ENCODE measurements around the gene OR2T6. TPM values are rescaled to one million over a fixed set of nuclear protein-coding genes. Genes with fewer than 3 reads are reported as not detected.

The OR2T6 gene, protein sequence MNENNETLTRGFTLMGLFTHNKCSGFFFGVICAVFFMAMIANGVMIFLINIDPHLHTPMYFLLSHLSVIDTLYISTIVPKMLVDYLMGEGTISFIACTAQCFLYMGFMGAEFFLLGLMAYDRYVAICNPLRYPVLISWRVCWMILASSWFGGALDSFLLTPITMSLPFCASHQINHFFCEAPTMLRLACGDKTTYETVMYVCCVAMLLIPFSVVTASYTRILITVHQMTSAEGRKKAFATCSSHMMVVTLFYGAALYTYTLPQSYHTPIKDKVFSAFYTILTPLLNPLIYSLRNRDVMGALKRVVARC
- not detected in 2 replicates for total RNA-seq

GRCh38 chr1:248375446-248375845 is at the start of gene OR2T6:
TSS of gene OR2T6 (plus strand) at chr1:248375746. CDS start at chr1:248387609, 11,863 bp downstream.
- H3K4me3 ChIP-seq (ENCODE audit: low read depth, low read length): no peak within 1 kb of the TSS
- DNase-seq (ENCODE audit: low read depth): no peak
- no peak for TF ChIP-seq CTCF (IDR thresholded peaks at IDR 0.05; ENCODE audit: insufficient read depth, low read length, poor library complexity, severe bottlenecking)
- H3K27me3 ChIP-seq (ENCODE audit: control insufficient read depth, insufficient read depth, low read length): no peaks in the 10 kb centered on the region
- no peaks in the 10 kb centered on the region for H3K36me3 ChIP-seq (ENCODE audit: control insufficient read depth, insufficient read depth, low read length)

DNA sequence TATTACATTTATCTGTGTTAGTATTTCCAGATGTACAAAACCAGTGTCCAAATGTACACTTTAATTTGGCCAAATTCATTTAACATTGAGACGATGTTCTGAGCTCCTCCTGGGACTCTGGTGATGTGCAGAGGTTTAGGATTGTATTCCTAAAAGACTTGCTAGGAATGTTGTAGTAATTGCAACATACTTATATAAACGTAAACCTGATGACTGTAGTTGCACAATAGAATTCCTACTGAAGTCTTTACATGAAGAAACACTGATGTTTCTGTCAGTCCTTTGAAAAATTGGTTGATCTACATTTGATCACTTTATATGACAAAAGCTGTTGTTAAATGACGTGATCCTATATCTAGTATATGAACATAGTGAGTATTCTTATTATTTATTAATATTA is 32.1 kb upstream of the OR2T6 start:
- no peak for TF ChIP-seq CTCF (IDR thresholded peaks at IDR 0.05; ENCODE audit: insufficient read depth, low read length, poor library complexity, severe bottlenecking)
- H3K27me3 ChIP-seq (ENCODE audit: control insufficient read depth, insufficient read depth, low read length): no peaks in the 10 kb centered on the region
- no peaks in the 10 kb centered on the region for H3K36me3 ChIP-seq (ENCODE audit: control insufficient read depth, insufficient read depth, low read length)
- no peak for DNase-seq (ENCODE audit: low read depth)
- H3K4me3 ChIP-seq (ENCODE audit: low read depth, low read length): no peak overlapping the region

GRCh38 chr1:248348475-248348874 is 27.1 kb upstream of the OR2T6 start, which contains the start of gene OR14C36:
TSS of gene OR14C36 (plus strand) at chr1:248348775. CDS start at chr1:248348775, 0 bp downstream.
- Histone ChIP-seq H3K4me3 (ENCODE audit: low read depth, low read length) (no peak within 1 kb of the TSS), H3K27me3 (ENCODE audit: control insufficient read depth, insufficient read depth, low read length) (no peaks in the 10 kb centered on the region), H3K36me3 (ENCODE audit: control insufficient read depth, insufficient read depth, low read length) (no peaks in the 10 kb centered on the region)
- DNase-seq (ENCODE audit: low read depth): no peak
- no peak for TF ChIP-seq CTCF (IDR thresholded peaks at IDR 0.05; ENCODE audit: insufficient read depth, low read length, poor library complexity, severe bottlenecking)

GRCh38 chr1:248359415-248359814 is 16.1 kb upstream of the OR2T6 start:
- Histone ChIP-seq H3K4me3 (ENCODE audit: low read depth, low read length) (no peak overlapping the region), H3K36me3 (ENCODE audit: control insufficient read depth, insufficient read depth, low read length) (no peaks in the 10 kb centered on the region), H3K27me3 (ENCODE audit: control insufficient read depth, insufficient read depth, low read length) (no peaks in the 10 kb centered on the region)
- DNase-seq (ENCODE audit: low read depth): no peak
- TF ChIP-seq CTCF (IDR thresholded peaks at IDR 0.05; ENCODE audit: insufficient read depth, low read length, poor library complexity, severe bottlenecking): no peak

DNA sequence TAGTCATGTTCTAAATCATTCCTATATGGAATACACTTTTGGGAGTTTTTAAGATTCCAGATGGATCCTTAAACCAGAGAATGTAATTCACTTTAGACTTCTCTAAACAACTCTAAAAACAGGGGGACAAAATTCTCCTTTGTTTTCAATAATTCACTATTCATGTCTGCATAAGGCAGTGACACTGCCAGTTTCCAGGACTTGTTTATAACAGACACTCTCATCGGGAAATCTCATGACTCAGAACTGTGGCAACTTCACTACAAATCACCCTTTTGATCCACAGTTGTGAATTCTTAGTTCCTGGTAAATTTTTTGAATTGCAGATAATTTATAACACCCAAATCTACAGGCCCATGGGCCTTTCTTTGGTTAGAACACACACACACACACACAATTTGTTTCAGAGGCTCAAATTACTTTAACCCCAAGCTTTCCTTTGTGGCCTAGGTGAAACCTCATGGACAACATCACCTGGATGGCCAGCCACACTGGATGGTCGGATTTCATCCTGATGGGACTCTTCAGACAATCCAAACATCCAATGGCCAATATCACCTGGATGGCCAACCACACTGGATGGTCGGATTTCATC is 14.3 kb upstream of the OR2T6 start, which contains the start of gene OR2T4:
Gene OR2T4 (plus strand): TSS at position 545 of the 595 bp plus-strand sequence. CDS start 0 bp downstream, at position 545.
- TF ChIP-seq CTCF (IDR thresholded peaks at IDR 0.05; ENCODE audit: insufficient read depth, low read length, poor library complexity, severe bottlenecking): no peak
- no peaks in the 10 kb centered on the region for H3K36me3 ChIP-seq (ENCODE audit: control insufficient read depth, insufficient read depth, low read length)
- no peak for DNase-seq (ENCODE audit: low read depth)
- H3K4me3 ChIP-seq (ENCODE audit: low read depth, low read length): no peak within 1 kb of the TSS
- H3K27me3 ChIP-seq (ENCODE audit: control insufficient read depth, insufficient read depth, low read length): no peaks in the 10 kb centered on the region

All from kidney epithelial cell (primary cell).